Measurements from ENCODE around the gene PRRC2B.
A peak's percentile ranks its signal among the peaks of the same experiment; 100 is the strongest.

PRRC2B gene

DNA sequence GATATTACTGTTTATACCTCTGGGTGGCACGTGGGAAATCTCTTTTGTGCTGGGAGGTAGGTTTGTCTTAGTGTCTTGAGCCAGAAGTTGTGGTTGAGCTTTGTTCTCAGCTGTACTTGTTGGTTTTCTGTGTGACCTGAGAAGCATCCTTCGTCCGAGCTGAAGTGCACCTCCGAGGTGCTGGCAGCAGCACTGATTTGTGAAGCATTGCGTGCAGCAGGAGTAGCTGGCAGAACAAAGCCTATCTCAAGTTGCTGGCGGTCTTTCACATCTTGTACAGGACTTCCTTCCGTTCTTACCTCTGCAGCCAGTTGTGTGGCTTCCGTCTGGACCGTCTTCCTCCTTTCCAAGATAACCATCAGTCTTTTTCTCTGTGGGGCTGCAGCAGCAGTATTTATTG, 4.3 kb downstream of the PRRC2B start:
- no peak for DNase-seq (ENCODE audit: low read depth)
- no peak overlapping the region for H3K4me3 ChIP-seq (ENCODE audit: control insufficient read depth, low read depth, low read length)
- no peak for TF ChIP-seq CTCF (conservative IDR thresholded peaks at IDR 0.05; ENCODE audit: control insufficient read depth, insufficient read depth, low read depth, low read length)

DNA sequence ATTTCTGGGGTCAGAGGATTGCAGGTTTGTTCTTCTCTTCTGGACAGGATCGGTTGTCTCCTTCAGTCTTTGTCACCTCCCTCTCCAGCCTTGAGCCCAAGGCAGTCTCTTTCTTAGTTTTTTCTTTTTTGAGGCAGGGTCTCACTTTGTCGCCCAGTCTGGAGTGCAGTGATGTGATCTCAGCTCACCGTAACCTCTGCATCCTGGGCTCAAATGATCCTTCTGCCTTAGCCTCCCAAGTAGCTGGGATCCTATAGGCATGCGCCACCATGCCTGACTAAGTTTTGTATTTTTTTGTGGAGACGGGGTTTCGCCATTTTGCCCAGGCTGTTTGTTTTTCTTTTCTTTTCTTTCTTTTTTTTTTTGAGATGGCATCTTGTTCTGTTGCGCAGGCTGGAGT, 6.1 kb downstream of the PRRC2B start:
- H3K4me3 ChIP-seq (ENCODE audit: control insufficient read depth, low read depth, low read length), result no peak overlapping the region
- TF ChIP-seq CTCF (conservative IDR thresholded peaks at IDR 0.05; ENCODE audit: control insufficient read depth, insufficient read depth, low read depth, low read length), result no peak
- no peak for DNase-seq (ENCODE audit: low read depth)

GRCh38 chr9:131400627-131401026, 6.7 kb downstream of the PRRC2B start:
- no peak for TF ChIP-seq CTCF (conservative IDR thresholded peaks at IDR 0.05; ENCODE audit: control insufficient read depth, insufficient read depth, low read depth, low read length)
- DNase-seq (ENCODE audit: low read depth), result no peak
- H3K4me3 ChIP-seq (ENCODE audit: control insufficient read depth, low read depth, low read length), result no peak overlapping the region

DNA sequence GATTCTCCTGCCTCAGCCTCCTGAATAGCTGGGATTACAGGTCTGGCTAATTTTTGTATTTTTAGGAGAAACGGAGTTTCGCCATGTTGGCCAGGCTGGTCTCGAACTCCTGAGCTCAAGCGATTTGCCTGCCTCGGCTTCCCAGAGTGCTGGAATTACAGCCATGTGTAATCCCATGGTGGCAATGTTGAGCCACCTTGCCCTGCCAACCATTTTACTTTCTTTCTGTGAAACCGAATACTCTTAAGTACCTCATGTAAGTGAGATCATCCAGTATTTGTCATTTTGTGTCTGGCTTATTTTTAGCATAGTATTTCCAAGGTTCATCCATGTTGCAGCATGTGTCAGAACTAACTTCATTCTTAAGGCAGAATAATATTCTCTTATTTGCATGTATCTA, 8.2 kb downstream of the PRRC2B start:
- H3K4me3 ChIP-seq (ENCODE audit: control insufficient read depth, low read depth, low read length), result no peak overlapping the region
- peak; percentile 84 for DNase-seq (ENCODE audit: low read depth)
- peak; percentile 3 for TF ChIP-seq CTCF (conservative IDR thresholded peaks at IDR 0.05; ENCODE audit: control insufficient read depth, insufficient read depth, low read depth, low read length)

GRCh38 chr9:131402738-131403492, 9.0 kb downstream of the PRRC2B start:
- H3K4me3 ChIP-seq (ENCODE audit: control insufficient read depth, low read depth, low read length), result no peak overlapping the region
- peak; percentile 94 for DNase-seq (ENCODE audit: low read depth)
- no peak for TF ChIP-seq CTCF (conservative IDR thresholded peaks at IDR 0.05; ENCODE audit: control insufficient read depth, insufficient read depth, low read depth, low read length)

- no peak overlapping the region for H3K4me3 ChIP-seq (ENCODE audit: control insufficient read depth, low read depth, low read length)
- no peak for TF ChIP-seq CTCF (conservative IDR thresholded peaks at IDR 0.05; ENCODE audit: control insufficient read depth, insufficient read depth, low read depth, low read length)
- DNase-seq (ENCODE audit: low read depth), result no peak
Observed at GRCh38 chr9:131403493-131403773, 9.5 kb downstream of the PRRC2B start.

- DNase-seq (ENCODE audit: low read depth), result peak; percentile 57
- H3K4me3 ChIP-seq (ENCODE audit: control insufficient read depth, low read depth, low read length), result no peak overlapping the region
- TF ChIP-seq CTCF (conservative IDR thresholded peaks at IDR 0.05; ENCODE audit: control insufficient read depth, insufficient read depth, low read depth, low read length), result no peak
Observed at GRCh38 chr9:131404581-131404980, 10.7 kb downstream of the PRRC2B start.
